Activated CD8-positive, alpha-beta T cell treated with anti-CD3 and anti-CD28 coated beads for 36 hours (primary cell): Measurements from ENCODE around the gene SYT13. TPM values are rescaled to one million over a fixed set of nuclear protein-coding genes. Genes with fewer than 3 reads are reported as not detected.

Experiments
- ATAC-seq: fragments of 200-7000 bp; cut with Tn5 transposase; one replicate; pipeline ENCODE4 v1.10.0; 2021; ENCODE audit warnings: mild to moderate bottlenecking, moderate library complexity
- CTCF ChIA-PET: fragments of 350-600 bp; sonication (Branson Sonifier 250); formaldehyde crosslinking; loops from one replicate; lab custom pipeline; 2021; ENCODE audit warnings: antibody characterized with exemption; lab: Charles Lee
- POLR2A ChIA-PET: fragments of 350-600 bp; sonication (Branson Sonifier 250); formaldehyde crosslinking; loops from one replicate; lab custom pipeline; 2021; ENCODE audit warnings: antibody characterized with exemption; lab: Charles Lee
- DNase-seq: peaks from one replicate; pipeline ENCODE4 v3.0.0-alpha.2; 2020
- H3K27ac Mint-ChIP-seq: one replicate; pipeline ENCODE4 v1.8.0; 2021; ENCODE audit warnings: mild to moderate bottlenecking, mixed read lengths
- H3K27me3 Mint-ChIP-seq: one replicate; pipeline ENCODE4 v1.8.0; 2021; ENCODE audit warnings: mixed read lengths
- H3K36me3 Mint-ChIP-seq: one replicate; pipeline ENCODE4 v1.8.0; 2021; ENCODE audit warnings: low read depth, mixed read lengths
- H3K4me1 Mint-ChIP-seq: one replicate; pipeline ENCODE4 v1.8.0; 2021; ENCODE audit warnings: low read depth, mixed read lengths
- H3K4me3 Mint-ChIP-seq: one replicate; pipeline ENCODE4 v1.8.0; 2021; ENCODE audit warnings: mild to moderate bottlenecking, moderate library complexity, mixed read lengths
- H3K9me3 Mint-ChIP-seq: one replicate; pipeline ENCODE4 v1.8.0; 2021; ENCODE audit warnings: mixed read lengths
- CTCF ChIP-seq: fragments of 200-600 bp; IDR thresholded peaks from one replicate; pipeline ENCODE4 v1.8.0; 2022; ENCODE audit warnings: antibody characterized with exemption, mild to moderate bottlenecking
- intact Hi-C: fragments of 100-400 bp; cut with micrococcal nuclease; formaldehyde crosslinking; loops from one replicate; pipeline ENCODE4 v1.10.0; 2022
- total RNA-seq, 2 experiments: library from RNA; stranded (reverse); gene quantifications; one replicate each; pipeline ENCODE4 v1.2.3, GENCODE V29; 2021

Gene SYT13
- total RNA-seq, 2 experiments from 2014 or later: not detected

DNA sequence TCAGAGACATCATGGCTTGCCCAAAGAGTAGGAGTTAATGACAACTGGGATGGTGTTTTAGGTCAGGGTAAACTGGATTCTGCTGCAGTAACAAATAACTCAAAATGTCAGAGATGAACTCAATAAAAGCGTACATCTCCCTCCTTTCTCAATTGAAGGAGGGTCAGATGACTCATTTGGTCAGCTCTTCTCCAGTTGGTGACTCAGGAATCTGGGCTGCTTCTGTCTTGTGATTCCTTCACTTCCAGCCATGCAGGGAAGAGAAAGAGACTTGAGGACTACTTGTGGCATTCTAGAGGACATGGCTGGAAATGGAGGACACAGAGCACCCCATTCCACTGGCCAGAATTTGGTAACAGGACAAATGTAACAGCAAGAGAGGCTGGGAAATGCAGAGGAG lies 3.2 kb upstream of the SYT13 start:
- CTCF ChIA-PET: interaction anchor here (0.6 to 1.6 kb wide), 2 partner anchors 19 to 353 kb away, joined by 3 read pairs; no protein-coding TSS in a partner anchor
- no peaks in the 10 kb centered on the region for H3K36me3 Mint-ChIP-seq
- H3K9me3 Mint-ChIP-seq: no peaks in the 10 kb centered on the region
- TF ChIP-seq CTCF: no peak
- no peak for ATAC-seq
- POLR2A ChIA-PET: no interaction called here
- H3K27ac Mint-ChIP-seq: no peak overlapping the region
- H3K4me3 Mint-ChIP-seq: no peak overlapping the region
- H3K27me3 Mint-ChIP-seq: peaks cover 63% of the 10 kb centered on the region
- intact Hi-C loops: no loop called here
- H3K4me1 Mint-ChIP-seq: no peaks in the 10 kb centered on the region
- no peak for DNase-seq

- CTCF ChIA-PET: interaction anchor here (1.1 to 3.5 kb wide), 6 partner anchors 20 to 352 kb away, joined by 3 to 24 read pairs (median 6); no protein-coding TSS in a partner anchor
- DNase-seq: no peak
- no peaks in the 10 kb centered on the region for H3K9me3 Mint-ChIP-seq
- ATAC-seq: no peak
- H3K36me3 Mint-ChIP-seq: no peaks in the 10 kb centered on the region
- POLR2A ChIA-PET: no interaction called here
- no peak for TF ChIP-seq CTCF
- H3K27me3 Mint-ChIP-seq: peaks cover 64% of the 10 kb centered on the region
- intact Hi-C loops: no loop called here
- no peak overlapping the region for H3K4me3 Mint-ChIP-seq
- no peak overlapping the region for H3K27ac Mint-ChIP-seq
- no peaks in the 10 kb centered on the region for H3K4me1 Mint-ChIP-seq
Measured at GRCh38 chr11:45288339-45288738, 2.2 kb upstream of the SYT13 start.

DNA sequence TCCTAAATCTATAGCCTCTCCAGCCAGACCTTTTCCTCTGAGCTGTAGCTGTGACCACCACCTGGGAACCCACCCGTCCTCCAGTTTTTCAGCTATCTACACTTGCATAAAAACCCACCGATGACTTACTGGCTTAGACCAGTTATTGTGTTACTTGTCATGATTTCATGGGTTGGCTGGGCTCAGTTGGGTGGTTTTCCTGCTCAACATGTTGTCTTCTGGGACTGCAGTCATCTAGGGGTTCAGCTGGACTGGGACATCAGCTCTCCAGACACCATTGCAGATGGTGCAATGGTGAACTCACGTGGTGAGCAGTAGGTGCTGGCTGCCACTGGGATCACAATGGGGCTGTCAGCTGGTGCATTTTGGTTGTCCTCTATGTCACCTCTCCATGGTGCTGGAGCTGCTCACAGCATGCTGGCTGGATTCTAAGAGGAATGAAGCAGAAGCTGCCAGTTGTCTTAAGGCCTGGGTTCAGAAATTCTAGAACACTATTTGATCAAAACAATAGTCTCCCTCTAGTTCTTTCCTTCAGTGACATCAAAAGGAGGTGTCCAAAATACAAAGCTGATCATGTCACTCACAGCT lies 1.3 kb upstream of the SYT13 start:
- Mint-ChIP-seq H3K27ac (no peak overlapping the region), H3K27me3 (peaks cover 65% of the 10 kb centered on the region), H3K9me3 (no peaks in the 10 kb centered on the region), H3K4me3 (no peak overlapping the region), H3K36me3 (no peaks in the 10 kb centered on the region), H3K4me1 (no peaks in the 10 kb centered on the region)
- ATAC-seq: no peak
- TF ChIP-seq CTCF: no peak
- CTCF ChIA-PET: interaction anchor here (0.7 to 3.5 kb wide), 9 partner anchors 35 to 351 kb away, joined by 3 to 24 read pairs (median 4); no protein-coding TSS in a partner anchor
- DNase-seq: no peak
- intact Hi-C loops: no loop called here
- POLR2A ChIA-PET: no interaction called here

- ATAC-seq (no peak), DNase-seq (no peak)
- ChIA-PET CTCF (interaction anchor here (0.8 to 3.5 kb wide), 3 partner anchors 9 to 349 kb away, joined by 3 to 24 read pairs (median 11); no protein-coding TSS in a partner anchor), POLR2A (no interaction called here)
- intact Hi-C loops: no loop called here
- H3K27me3 Mint-ChIP-seq: peaks cover 56% of the 10 kb centered on the region
- no peak overlapping the region for H3K4me3 Mint-ChIP-seq
- no peaks in the 10 kb centered on the region for H3K9me3 Mint-ChIP-seq
- no peak overlapping the region for H3K27ac Mint-ChIP-seq
- no peaks in the 10 kb centered on the region for H3K4me1 Mint-ChIP-seq
- TF ChIP-seq CTCF: no peak
- H3K36me3 Mint-ChIP-seq: no peaks in the 10 kb centered on the region
Measured at GRCh38 chr11:45285250-45285828, 802 bp downstream of the SYT13 start.

DNA sequence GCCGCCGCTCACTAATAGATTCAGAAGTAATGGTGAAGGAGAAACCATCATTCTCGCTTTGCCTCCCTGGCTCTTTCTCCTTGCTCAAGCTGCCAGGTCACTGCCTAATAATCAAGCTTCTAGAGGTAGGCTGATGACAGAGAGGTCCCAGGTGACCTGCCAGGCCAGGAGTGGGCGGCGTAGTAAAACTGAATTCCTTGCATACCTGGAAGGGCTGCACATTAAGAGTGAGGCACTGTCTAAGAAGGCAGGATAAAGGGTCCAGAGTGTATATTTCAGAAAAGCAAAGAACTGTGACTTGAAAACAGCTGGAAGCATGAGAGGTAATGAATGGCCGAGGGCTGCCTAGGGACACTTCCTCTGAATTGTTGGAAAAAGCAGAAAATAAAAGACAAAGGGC lies 4.1 kb downstream of the SYT13 start:
- Mint-ChIP-seq H3K27ac (no peak overlapping the region), H3K9me3 (peaks cover 2% of the 10 kb centered on the region), H3K4me1 (no peaks in the 10 kb centered on the region), H3K27me3 (peaks cover 36% of the 10 kb centered on the region), H3K36me3 (no peaks in the 10 kb centered on the region), H3K4me3 (no peak overlapping the region)
- intact Hi-C loops: no loop called here
- TF ChIP-seq CTCF: no peak
- ATAC-seq: no peak
- ChIA-PET POLR2A (interaction anchor here (0.6 kb wide), 1 partner anchor 344 kb away, joined by 3 read pairs; no protein-coding TSS in a partner anchor), CTCF (interaction anchor here (1.7 to 2.1 kb wide), 2 partner anchors 10 to 172 kb away, joined by 6 to 8 read pairs; no protein-coding TSS in a partner anchor)
- no peak for DNase-seq
